Measurements from ENCODE around the gene LUZP2. TPM values are rescaled to one million over a fixed set of nuclear protein-coding genes. Genes with fewer than 3 reads are reported as not detected.

LUZP2 gene
- total RNA-seq, 3 donors from 2014 or later = 1.6 to 5.6 (median 4.4) TPM

- ATAC-seq (no peak), DNase-seq (no peak)
- TF ChIP-seq, protein P1, sequence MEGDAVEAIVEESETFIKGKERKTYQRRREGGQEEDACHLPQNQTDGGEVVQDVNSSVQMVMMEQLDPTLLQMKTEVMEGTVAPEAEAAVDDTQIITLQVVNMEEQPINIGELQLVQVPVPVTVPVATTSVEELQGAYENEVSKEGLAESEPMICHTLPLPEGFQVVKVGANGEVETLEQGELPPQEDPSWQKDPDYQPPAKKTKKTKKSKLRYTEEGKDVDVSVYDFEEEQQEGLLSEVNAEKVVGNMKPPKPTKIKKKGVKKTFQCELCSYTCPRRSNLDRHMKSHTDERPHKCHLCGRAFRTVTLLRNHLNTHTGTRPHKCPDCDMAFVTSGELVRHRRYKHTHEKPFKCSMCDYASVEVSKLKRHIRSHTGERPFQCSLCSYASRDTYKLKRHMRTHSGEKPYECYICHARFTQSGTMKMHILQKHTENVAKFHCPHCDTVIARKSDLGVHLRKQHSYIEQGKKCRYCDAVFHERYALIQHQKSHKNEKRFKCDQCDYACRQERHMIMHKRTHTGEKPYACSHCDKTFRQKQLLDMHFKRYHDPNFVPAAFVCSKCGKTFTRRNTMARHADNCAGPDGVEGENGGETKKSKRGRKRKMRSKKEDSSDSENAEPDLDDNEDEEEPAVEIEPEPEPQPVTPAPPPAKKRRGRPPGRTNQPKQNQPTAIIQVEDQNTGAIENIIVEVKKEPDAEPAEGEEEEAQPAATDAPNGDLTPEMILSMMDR (IDR thresholded peaks at IDR 0.05) = no peak
- H3K4me1 ChIP-seq (ENCODE audit: low read depth) = no peaks in the 10 kb centered on the region
- H3K9me3 ChIP-seq = no peaks in the 10 kb centered on the region
- no peaks in the 10 kb centered on the region for H3K36me3 ChIP-seq (ENCODE audit: low read depth)
- H3K4me3 ChIP-seq = no peak overlapping the region
- intact Hi-C loops (cut with DNase I, micrococcal nuclease) = no loop called here
These were observed 276.5 kb downstream of the LUZP2 start for GRCh38 chr11:24773322-24773721.

GRCh38 chr11:24779791-24780190 lies 282.9 kb downstream of the LUZP2 start:
- ATAC-seq (no peak), DNase-seq (no peak)
- no peaks in the 10 kb centered on the region for H3K4me1 ChIP-seq (ENCODE audit: low read depth)

DNA sequence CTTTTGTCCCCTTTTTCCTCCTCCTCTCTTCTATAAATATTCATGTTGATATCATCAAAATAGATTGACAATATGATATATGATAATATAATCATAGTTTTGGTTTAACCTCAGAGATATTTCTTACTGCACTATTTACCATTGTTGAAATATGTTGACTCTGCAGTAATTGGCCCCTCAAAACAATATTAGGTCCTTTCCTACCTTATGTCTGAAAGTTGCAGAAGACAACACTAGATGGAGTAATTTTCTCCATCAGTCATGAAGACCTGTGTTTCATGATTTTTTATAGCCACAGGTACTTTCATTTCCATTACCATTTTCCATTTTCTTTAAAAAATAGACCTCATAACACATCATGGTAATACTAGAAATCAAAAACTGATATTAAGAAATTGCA lies 284.4 kb downstream of the LUZP2 start:
- no peak for ATAC-seq
- no peaks in the 10 kb centered on the region for H3K4me1 ChIP-seq (ENCODE audit: low read depth)
- intact Hi-C loops (cut with DNase I, micrococcal nuclease) = no loop called here
- H3K36me3 ChIP-seq (ENCODE audit: low read depth) = no peaks in the 10 kb centered on the region
- DNase-seq = no peak
- H3K4me3 ChIP-seq = no peak overlapping the region
- TF ChIP-seq, protein P1 (IDR thresholded peaks at IDR 0.05) = no peak
- no peaks in the 10 kb centered on the region for H3K9me3 ChIP-seq

More at GRCh38 chr11:24779791-24780190, 282.9 kb downstream of the LUZP2 start:
- TF ChIP-seq, protein P1 (IDR thresholded peaks at IDR 0.05) = no peak
- H3K36me3 ChIP-seq (ENCODE audit: low read depth) = no peaks in the 10 kb centered on the region
- intact Hi-C loops (cut with DNase I, micrococcal nuclease) = no loop called here
- no peaks in the 10 kb centered on the region for H3K9me3 ChIP-seq
- H3K4me3 ChIP-seq = no peak overlapping the region

DNA sequence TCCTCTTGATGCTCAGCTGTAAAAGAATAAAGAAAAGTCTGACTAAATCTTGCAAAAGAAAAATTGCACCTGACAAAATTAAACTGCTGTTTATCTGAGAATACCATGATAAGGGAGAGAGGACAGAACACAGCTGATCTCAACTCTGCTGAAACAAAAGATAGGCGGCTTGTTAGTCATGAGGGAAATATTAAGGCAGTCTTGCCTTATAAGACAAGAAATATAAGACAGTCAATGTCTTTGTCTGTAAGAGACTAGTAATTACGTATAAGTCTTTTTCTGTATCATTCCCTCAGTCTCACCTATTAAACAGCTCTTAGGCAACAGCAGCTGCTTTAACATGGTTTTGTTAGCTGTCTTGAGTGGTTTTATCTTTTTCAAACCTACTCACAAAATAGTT lies 296.6 kb downstream of the LUZP2 start:
- ATAC-seq (no peak), DNase-seq (no peak)
- Histone ChIP-seq H3K9me3 (no peaks in the 10 kb centered on the region), H3K4me3 (no peak overlapping the region), H3K36me3 (ENCODE audit: low read depth) (no peaks in the 10 kb centered on the region), H3K4me1 (ENCODE audit: low read depth) (no peaks in the 10 kb centered on the region)
- intact Hi-C loops (cut with DNase I, micrococcal nuclease) = no loop called here
- TF ChIP-seq, protein P1 (IDR thresholded peaks at IDR 0.05) = no peak

DNA sequence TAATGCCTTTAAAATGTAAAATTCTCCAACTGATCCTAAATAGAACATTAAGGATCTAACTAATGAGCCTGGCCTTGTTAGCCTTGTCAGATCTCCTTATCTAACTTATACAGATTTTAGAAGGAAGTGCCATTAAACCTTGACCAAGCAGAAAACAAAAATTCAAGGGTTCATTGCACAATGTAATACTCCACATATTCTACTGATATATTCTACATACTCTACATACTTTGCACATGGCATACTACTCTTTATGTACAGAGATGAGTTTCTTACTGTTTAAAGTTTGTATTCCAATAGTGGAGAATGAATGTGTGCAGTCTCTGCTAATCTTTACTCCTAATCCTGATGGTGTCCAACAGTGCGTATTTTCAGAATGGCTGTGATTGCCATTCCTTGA lies 297.2 kb downstream of the LUZP2 start:
- TF ChIP-seq, protein P1 (IDR thresholded peaks at IDR 0.05) = no peak
- H3K36me3 ChIP-seq (ENCODE audit: low read depth) = no peaks in the 10 kb centered on the region
- no peak for DNase-seq
- H3K9me3 ChIP-seq = no peaks in the 10 kb centered on the region
- no peak overlapping the region for H3K4me3 ChIP-seq
- no peak for ATAC-seq
- no peaks in the 10 kb centered on the region for H3K4me1 ChIP-seq (ENCODE audit: low read depth)
- intact Hi-C loops (cut with DNase I, micrococcal nuclease) = no loop called here

GRCh38 chr11:24805671-24806070 lies 308.8 kb downstream of the LUZP2 start:
- DNase-seq (no peak), ATAC-seq (no peak)
- Histone ChIP-seq H3K9me3 (no peaks in the 10 kb centered on the region), H3K36me3 (ENCODE audit: low read depth) (no peaks in the 10 kb centered on the region), H3K4me1 (ENCODE audit: low read depth) (no peaks in the 10 kb centered on the region), H3K4me3 (no peak overlapping the region)
- TF ChIP-seq, protein P1 (IDR thresholded peaks at IDR 0.05) = no peak
- intact Hi-C loops (cut with DNase I, micrococcal nuclease) = no loop called here
